DOHH2 (cell line): ENCODE data around the gene RASA3.

Experiments used
- EZH2phosphoT487 ChIP-seq: fragments of 200-600 bp; sonication (generic); IDR thresholded peaks from 2 replicates; pipeline ENCODE4 v1.6.1; 2017; ENCODE audit warnings: borderline replicate concordance, mild to moderate bottlenecking, antibody characterized with exemption, low read length, moderate library complexity, mixed read lengths
- TF ChIP-seq, protein P1 (sequence below): fragments of 200-600 bp; sonication (generic); IDR thresholded peaks from one replicate; pipeline ENCODE4 v1.5.1; 2014; ENCODE audit warnings: antibody characterized with exemption, mild to moderate bottlenecking, low read depth, low read length; ENCODE audit not compliant: poor library complexity, severe bottlenecking

DNA sequence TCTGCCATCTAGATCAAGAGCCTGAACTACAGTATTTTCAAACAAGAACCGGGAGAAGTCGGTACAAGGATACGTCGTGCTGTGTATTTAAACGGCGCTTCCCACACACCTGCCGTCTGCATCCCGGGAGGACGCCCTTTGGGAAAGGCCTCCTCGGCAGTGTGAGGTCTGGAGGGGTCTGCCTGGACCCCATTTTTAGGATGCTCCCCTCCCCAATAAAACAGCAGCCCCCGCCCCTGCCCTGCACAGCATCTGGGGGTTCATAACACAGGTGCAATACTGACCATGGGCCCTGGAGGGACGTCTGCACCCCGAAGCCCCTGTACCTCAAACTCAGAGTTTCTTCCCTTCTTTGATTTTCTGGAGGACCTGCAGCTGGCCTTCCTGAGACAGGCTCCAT lies 154.4 kb downstream of the RASA3 start:
- TF ChIP-seq, protein P1, sequence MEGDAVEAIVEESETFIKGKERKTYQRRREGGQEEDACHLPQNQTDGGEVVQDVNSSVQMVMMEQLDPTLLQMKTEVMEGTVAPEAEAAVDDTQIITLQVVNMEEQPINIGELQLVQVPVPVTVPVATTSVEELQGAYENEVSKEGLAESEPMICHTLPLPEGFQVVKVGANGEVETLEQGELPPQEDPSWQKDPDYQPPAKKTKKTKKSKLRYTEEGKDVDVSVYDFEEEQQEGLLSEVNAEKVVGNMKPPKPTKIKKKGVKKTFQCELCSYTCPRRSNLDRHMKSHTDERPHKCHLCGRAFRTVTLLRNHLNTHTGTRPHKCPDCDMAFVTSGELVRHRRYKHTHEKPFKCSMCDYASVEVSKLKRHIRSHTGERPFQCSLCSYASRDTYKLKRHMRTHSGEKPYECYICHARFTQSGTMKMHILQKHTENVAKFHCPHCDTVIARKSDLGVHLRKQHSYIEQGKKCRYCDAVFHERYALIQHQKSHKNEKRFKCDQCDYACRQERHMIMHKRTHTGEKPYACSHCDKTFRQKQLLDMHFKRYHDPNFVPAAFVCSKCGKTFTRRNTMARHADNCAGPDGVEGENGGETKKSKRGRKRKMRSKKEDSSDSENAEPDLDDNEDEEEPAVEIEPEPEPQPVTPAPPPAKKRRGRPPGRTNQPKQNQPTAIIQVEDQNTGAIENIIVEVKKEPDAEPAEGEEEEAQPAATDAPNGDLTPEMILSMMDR, result no peak
- TF ChIP-seq EZH2phosphoT487, result no peak
